HUDEP-2 (cell line): ENCODE data around the gene SLC6A18.
A peak's percentile ranks its signal among the peaks of the same experiment; 100 is the strongest.
"Not testable (repeated sequence)": the region's sequence is repeated elsewhere in the genome, so short reads cannot be mapped to it uniquely, and the experiment has no call there.

Experiments
- DNase-seq, 76 experiments: peaks; one replicate each; lab custom pipeline; 2025; ENCODE audit not compliant: unreplicated experiment in 76 of 76; lab: John Stamatoyannopoulos, UW

SLC6A18 gene

GRCh38 chr5:1283729-1284041 lies 58.5 kb downstream of the SLC6A18 start:
- not testable (repeated sequence) for DNase-seq

DNA sequence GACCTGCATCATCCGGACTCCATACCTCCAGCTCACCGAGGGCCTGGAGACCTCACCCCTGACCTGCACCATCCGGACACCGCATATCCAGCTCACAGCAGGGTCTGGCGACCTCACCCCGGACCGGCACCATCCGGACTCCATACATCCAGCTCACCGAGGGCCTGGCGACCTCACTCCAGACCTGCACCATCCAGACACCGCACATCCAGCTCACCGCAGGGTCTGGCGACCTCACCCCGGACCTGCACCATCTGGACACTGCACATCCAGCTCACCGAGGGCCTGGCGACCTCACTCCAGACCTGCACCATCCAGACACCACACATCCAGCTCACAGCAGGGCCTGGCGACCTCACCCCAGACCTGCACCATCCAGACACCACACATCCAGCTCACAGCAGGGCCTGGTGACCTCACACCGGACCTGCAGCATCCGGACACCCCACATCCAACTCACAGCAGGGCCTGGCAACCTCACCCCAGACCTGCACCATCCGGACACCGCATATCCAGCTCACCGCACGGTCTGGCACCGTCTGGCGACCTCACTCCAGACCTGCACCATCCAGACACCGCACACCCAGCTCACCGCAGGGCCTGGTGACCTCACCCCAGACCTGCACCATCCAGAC lies 59.3 kb downstream of the SLC6A18 start:
- DNase-seq, result not testable (repeated sequence)

- no peak for DNase-seq
Measured at GRCh38 chr5:1285141-1285540, 60.0 kb downstream of the SLC6A18 start.

DNA sequence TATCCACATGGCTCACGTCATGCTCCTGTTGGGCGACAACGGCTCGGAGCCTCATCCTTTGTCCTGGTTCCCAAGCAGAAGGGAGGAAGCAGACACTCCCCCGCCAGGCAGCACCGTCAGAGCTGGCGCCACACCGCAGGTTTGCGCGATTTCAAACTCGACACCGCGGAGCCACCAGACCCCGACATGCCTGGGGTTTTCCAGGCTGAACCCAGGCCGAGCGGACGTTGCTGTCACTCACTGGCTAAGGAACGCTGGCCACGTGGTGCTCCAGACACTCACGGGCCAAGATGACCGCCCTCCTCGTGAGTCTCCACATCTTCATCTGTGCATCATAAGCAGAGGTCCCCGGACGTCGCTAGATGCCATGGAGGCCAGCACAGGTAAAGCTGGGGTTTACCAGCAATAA lies 60.7 kb downstream of the SLC6A18 start:
- DNase-seq, result no peak

DNA sequence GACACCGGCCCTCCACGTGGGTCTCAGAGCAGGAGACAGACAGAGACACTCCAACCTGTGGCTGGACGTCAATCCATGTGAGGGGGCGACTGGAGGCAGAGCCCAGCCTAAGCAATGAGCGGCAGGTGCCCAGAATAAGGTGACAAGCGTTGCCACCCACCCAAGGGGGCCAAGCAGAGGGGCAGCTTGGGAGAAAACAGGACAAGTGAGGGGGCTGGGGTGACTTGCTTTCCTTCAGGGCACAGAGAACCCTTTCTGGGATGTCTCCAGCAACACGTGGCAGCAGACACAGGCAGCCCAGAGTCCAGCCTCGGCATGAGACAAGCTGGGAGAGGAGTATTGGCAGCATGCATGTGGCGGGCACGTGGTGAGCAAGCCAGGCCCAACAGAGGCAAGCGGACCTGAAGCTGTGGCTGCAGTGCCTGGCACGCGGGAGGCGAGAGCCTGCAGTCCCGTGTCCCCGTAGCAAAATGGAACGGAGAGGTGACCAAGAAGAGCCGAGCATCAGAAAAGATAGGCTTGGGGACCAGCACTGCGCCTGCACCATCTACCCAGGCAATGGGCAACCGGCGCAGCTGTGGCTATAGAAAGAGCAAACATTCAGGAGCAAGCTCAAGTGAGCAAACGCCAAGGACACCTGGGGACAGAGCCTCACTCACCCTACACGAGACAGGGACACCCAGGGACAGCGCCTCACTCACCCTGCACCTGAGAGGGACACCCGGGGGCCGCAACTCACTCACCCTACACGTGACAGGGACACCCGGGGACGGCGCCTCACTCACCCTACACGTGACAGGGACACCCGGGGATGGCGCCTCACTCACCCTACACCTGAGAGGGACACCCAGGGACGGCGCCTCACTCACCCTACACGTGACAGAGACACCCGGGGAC lies 63.5 kb downstream of the SLC6A18 start:
- DNase-seq, result no peak

GRCh38 chr5:1289559-1289958 lies 64.4 kb downstream of the SLC6A18 start:
- not testable (repeated sequence) for DNase-seq

- DNase-seq, result not testable (repeated sequence)
Measured at GRCh38 chr5:1290956-1291355, 65.8 kb downstream of the SLC6A18 start.

- DNase-seq, result peak in 1 of 76 experiments; percentile 19
Measured at GRCh38 chr5:1291611-1292080, 66.5 kb downstream of the SLC6A18 start.

- no peak for DNase-seq
Measured at GRCh38 chr5:1292139-1292538, 67.0 kb downstream of the SLC6A18 start.

GRCh38 chr5:1292846-1293415 lies 67.8 kb downstream of the SLC6A18 start:
- no peak for DNase-seq

- DNase-seq, result no peak
Measured at GRCh38 chr5:1293416-1294205, 68.4 kb downstream of the SLC6A18 start.

DNA sequence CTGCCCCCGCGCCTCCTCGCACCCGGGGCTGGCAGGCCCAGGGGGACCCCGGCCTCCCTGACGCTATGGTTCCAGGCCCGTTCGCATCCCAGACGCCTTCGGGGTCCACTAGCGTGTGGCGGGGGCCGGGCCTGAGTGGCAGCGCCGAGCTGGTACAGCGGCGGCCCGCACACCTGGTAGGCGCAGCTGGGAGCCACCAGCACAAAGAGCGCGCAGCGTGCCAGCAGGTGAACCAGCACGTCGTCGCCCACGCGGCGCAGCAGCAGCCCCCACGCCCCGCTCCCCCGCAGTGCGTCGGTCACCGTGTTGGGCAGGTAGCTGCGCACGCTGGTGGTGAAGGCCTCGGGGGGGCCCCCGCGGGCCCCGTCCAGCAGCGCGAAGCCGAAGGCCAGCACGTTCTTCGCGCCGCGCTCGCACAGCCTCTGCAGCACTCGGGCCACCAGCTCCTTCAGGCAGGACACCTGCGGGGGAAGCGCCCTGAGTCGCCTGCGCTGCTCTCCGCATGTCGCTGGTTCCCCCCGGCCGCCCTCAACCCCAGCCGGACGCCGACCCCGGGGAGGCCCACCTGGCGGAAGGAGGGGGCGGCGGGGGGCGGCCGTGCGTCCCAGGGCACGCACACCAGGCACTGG lies 69.1 kb downstream of the SLC6A18 start:
- peak in 4 of 76 experiments; percentile 8 to 23 (median 12) for DNase-seq

GRCh38 chr5:1294835-1295649 lies 69.9 kb downstream of the SLC6A18 start, which contains the start of gene TERT:
Gene TERT (minus strand): TSS chr5:1295068. CDS start chr5:1294989, 79 bp downstream.
- peak in 46 of 76 experiments; percentile 8 to 76 (median 42) for DNase-seq

DNA sequence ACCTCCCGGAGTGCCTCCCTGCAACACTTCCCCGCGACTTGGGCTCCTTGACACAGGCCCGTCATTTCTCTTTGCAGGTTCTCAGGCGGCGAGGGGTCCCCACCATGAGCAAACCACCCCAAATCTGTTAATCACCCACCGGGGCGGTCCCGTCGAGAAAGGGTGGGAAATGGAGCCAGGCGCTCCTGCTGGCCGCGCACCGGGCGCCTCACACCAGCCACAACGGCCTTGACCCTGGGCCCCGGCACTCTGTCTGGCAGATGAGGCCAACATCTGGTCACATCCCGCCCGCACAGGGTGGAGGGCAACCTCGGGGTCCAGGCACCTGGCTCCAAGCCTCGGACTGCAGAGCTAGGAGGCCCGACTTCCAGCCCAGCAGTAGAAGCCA lies 70.5 kb downstream of the SLC6A18 start:
- no peak for DNase-seq
